ENCODE measurements around the gene ASXL1.

Gene ASXL1

DNA sequence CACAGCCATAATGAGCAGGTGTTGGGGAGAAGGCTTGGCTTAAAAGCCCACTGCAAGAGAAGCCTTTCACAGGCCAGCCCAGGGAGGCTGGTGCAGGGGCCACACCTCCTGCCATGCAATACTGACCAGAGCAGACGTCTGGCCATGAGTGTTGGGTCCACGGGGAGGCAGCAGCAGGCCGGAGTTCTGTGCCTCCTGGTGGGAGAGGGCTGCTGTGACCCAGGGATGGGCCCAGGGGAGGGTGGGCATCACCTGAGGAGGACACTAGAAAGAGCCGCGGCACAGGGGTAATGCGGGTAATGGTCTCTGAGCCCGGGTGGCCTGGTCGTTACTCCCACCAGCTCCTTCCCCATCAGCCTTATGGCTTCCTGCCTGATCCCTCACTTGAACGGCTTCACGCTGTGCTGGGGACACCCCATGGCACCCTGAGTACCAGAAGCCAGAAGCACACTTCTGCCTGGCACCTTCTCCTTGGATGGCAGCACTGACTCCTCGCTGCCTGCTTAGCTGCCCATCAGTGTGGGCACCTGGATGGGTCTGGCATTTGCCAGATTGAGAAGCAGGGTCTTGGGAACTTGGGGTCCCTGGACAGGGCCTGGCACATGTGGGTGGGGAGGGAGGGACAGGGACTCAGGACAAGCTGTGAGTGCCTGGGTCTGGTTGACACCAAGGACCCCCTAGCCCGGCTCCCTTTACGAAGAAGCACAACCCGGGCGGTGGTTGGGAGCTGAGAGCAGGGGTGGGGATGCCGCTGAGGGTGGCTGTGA, 108.8 kb downstream of the ASXL1 start:
- no peak for DNase-seq (ENCODE audit: low read depth)

DNA sequence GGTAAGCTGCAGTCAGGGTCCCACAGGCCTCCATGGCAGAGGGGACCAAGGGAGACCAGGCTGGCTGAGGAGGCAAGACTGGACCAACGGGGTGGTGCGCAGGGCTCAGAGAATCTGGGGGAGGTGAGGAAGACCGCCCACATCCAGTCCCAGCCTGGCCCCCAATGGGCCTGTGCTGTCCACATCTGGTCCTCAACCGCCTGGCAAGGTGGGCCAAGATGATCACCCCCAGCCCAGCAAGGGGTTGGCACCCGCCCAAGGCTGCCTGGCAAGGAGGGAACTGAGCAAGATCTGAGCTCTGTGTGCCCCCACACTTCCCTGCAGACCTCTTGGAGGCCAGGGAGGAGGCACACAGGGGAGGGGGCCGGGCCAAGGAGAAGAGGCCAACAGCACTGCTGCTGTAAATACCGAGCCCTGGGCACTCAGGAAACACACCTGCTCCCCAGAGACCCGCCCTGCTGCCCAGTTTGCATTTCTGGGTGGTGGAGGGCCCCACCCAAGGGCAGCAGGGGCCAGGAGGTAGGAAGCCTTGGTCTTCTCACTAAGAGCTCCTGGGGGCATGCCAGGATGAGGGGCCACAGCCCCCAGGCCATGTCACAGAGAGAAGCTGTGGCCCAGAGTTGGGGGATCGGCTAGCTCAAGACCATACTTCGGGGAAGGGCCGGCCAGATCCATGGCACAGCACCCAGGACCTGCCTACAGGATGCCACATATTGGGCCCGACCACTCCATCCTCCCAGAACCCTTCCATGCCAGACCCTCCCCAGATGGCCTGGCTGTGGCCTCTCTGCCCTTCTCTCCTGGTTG, 109.6 kb downstream of the ASXL1 start:
- DNase-seq (ENCODE audit: low read depth): no peak

DNA sequence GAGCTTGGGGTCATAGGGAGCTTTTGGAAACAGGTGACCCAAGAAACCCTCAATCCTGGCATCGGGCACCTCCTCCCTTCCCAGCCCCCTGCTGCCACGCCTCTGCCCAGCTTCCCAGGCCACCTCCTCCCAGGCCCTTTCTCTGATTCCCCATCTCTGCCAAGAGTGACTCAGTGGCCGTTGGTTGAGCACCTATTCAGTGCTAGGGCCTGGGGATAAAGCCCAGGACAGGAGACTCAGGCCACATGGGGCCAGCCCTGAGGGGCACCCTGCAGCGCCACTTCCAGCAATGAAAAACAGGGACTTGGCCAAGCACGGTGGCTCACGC, 110.1 kb downstream of the ASXL1 start:
- no peak for DNase-seq (ENCODE audit: low read depth)

DNA sequence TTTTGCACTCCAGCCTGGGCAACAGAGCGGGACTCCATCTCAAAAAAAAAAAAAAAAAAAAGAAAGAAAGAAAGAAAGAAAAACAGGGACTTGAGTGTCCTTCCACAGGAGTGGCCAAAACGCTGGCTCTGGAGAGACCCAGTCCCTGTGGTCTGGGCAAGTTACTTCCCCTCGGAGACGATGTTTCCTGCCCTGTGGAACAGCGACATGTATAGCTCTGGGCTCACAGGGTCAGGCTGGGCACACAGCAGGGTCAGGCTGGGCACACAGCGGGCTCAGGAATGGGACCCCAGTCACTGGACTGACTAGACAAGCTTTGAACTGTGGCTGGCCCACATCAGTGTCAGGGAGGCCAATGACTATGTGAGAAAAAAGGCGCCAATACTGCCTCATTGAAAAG, 110.7 kb downstream of the ASXL1 start:
- no peak for DNase-seq (ENCODE audit: low read depth)

DNA sequence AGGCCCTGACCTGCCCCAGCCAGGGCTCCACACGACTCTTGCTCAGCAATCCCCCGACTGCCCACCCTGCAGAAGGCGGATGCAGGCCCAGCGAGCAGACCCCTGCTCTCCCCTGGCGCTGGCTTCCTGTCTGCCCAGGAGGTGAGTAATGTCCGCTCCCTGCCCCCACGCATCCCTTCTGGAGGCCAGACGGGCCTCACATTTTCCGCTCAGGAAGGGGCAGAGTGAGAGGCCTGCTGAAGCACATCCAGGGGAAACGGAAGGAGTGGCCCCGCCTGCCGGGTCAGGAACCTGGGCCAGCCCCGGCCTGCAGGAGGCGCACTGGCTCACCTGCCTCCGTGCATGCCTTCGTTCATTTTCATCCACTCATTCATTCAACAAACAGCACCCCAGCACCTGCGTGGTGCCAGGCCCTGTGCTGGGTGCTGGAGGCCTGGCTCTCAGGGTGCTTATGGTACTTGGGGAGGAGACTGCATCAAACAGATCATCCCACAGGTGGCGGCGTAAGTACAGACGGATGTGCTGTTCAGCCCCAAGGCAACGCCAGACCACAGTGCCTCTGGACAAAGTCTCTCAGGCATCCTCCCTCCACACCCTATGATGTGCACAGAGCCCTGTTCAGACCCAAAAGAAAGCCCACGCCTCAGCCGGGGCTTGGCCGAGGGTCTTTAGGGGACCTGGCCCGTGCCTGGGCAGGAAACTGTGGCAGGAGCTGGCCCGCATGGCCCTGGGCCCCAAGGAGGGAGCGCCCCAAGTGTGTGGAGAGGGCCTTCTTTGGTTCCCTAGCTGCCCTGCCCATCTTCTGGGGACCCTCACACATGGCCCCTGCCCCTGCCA, 112.1 kb downstream of the ASXL1 start:
- DNase-seq (ENCODE audit: low read depth): no peak

DNA sequence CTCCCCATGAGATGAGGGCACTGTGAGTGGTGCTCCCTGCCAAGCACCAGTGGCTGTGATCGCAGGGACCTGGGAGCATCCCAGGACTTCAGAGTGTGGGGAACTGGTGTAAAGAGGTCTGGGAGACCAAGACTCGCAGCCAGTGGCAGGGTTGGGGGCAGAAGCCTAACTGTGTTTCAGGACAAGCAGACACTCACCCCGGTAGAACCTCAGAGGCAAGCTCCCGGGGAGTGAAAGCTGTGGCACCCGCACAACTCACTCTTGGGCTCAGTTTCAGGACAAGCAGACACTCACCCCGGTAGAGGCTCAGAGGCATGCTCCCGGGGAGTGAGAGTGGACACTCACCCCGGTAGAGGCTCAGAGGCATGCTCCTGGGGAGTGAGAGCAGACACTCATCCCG, 112.8 kb downstream of the ASXL1 start:
- no peak for DNase-seq (ENCODE audit: low read depth)

DNA sequence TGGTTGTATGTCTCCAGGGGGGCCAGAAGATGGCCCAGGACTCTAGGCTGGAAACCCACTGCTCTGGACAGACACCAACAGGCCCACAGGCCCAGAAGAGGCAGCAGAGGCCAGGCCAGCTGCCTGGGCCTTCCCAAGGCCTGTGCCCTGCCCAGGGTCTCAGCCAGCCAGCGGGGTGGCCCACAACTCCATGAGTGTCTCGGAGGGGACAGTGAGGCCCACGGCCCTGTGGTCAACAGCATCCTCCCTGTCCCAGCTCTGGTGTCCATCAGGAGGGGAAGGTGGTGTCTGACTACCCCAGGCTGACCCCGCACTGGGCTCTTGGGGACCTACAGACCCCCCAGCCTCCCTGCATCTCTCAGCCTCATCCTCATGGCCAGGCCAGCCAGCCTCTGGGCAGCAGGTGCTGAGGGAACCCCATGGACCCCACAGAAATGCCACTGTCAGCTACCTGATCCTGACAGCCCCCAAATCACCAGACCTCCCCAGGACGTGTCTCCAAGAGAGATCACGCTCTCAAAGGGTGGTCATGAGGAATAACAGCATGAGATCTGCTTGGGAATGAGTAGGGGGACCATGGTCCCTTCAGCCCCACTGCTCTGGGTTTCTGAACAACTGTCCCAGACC, 114.6 kb downstream of the ASXL1 start:
- DNase-seq (ENCODE audit: low read depth): no peak

DNA sequence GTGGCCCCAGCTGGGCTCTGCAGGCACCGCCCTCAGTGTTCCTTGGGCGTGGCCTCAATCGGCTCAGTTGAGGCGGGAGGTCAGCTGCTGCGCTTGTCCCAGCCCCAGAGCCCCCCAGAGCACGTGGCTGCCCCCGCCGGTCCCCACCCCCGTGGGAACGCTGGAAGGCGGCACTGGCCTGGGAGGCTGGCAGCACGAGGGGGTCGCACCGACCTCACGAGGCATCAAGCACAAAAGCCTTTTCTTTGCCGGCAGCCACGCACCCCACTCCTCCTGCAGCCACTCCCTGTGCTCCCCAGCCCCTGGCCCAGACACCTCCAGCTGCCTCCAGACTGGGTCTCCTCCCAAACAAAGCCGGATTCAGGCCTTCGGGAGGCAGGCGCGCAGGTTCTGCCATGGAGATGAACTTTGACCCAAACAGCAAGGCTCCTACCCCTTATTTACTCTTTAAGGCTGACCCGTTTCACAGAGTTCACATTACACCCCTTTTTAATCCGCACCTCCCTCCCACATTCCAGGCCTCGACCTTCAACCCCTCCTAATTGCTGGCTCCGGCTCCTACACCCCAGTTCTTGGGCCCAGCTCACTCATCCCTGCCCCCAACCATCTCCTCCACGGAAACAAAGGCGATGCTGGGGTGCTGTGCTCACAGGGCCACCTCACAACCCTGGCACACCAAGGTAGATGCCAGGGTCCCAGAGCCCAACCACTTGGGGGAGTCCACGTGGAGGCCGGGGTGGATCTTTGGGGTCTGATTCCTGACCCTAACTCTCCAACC, 115.3 kb downstream of the ASXL1 start:
- no peak for DNase-seq (ENCODE audit: low read depth)

DNA sequence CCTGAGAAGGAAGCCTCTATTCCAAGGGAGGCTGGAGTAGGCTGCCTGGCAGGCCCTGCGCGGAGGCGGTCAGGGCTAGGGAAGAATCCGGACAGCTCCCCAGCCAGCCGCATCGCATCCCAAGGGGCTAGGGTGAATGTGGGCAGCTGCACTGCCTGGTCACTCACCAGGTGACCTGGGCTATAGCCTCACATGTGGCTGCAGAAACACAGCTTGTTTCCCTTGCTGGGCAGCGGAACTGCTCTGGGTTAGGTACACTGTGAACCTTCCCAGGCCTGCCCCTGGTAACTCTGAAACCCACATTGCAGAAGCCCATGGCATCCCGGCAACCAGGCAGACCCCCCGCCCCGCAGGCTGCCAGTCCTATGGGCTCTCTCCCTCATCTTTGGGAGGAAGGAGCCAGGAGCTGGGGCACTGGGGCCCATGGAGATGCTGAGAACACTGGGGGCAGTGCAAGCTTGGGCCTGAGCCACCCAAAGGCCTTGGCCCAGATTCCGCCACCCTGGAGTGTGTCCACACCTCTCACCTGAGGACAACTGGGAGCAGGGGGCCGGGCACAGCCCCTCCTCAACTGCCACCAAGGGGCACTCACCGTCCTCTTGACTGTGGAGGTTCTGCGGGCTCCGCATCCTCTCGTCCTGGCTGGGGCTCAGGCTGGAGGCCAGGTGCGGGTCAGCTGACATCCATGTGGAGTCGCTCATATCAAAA, 116.0 kb downstream of the ASXL1 start:
- no peak for DNase-seq (ENCODE audit: low read depth)

DNA sequence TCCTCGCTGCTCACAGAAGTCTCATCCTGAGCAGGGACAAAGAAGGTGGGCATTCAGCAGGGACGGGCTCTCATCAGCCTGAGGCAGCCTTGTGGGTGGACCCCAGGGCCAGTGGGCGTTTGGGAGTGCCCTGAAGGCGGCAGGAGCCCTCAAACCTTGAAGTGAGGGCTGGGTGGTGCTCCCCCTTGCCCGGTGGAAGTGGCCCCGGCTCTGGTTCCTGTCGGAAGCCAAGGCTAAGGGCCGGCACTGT, 116.5 kb downstream of the ASXL1 start:
- no peak for DNase-seq (ENCODE audit: low read depth)

DNA sequence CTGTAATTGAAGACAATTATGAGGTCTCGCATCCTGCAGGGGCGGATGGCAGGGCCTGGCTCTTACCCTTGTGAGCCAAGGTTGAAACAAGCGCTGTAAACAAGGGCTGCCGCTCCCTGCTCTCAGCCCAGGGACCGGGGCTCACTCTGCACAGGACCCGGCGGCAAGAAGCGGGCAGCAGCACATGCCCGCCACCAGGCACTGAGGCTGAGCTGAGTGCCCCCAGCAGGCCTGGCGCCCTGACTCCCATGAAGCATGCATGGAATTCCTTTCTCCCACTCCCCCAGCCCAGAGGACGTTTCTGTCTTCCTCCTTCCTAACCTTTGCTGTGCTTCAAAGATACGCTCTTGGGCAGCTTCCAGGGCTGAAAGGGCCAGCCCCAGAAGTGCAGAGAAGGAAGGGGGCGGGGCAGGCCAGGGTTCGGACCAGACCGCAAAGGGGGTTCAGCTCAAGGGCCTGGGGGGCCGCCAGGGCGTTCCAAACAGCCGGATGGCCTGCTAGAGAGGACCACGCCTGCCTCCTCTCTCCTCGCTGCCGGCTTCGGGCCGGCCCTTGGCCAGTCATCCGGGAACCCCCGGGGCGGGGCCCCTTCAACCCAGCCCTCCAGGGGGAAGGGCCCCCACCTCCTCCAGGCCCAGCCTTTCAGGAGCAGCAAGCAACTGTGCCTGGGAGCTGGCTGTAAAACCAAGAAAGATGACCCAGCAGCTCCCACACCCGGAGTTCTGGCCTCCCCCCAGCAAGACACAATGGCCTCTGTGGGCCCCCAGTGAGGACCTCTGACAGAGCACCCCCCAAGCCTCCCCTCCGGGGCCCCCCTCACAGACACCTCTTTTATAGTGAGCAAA, 117.1 kb downstream of the ASXL1 start:
- no peak for DNase-seq (ENCODE audit: low read depth)

DNA sequence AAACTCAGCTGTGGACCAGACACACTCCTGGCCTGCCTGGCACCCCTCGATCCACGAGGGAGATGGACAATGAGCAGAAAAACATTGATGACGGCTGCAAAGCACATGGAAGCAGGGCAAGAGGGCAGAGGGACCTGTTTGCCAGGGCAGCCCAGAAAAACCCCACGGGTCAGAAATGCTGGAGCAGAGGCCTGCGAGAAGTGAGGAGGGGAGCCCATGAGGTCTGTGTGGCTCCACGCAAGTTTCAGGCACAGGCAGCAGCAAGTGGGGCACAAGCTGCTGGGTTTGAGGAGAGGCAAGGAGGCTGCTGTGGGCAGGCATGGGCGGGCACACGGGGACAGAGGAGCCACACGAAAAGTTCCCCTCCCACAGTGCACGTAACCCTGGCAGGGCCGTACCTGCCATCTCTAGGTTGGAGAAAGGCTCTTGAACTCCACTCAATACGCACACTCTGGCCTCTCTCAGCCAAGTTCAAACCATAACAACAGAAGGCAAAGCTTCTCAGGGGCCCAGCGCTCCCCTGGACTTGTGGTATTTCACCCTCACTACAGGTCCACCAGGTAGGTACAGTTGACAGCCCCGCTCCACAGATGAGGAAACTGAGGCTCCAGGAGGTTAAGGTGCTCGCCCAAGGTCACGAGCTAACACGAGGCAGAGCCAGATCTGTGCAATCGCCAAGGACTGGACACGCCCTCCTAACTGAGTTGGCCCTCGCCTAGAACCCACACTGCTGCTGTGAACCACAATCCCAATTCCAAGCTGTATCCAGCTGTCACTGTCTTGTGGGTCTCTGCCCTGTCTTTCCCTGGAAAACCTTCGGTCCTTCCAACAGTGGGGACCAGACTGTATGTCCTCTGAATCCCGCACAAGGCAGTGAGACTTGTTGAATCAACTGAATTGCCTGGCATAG, 118.8 kb downstream of the ASXL1 start:
- no peak for DNase-seq (ENCODE audit: low read depth)

DNA sequence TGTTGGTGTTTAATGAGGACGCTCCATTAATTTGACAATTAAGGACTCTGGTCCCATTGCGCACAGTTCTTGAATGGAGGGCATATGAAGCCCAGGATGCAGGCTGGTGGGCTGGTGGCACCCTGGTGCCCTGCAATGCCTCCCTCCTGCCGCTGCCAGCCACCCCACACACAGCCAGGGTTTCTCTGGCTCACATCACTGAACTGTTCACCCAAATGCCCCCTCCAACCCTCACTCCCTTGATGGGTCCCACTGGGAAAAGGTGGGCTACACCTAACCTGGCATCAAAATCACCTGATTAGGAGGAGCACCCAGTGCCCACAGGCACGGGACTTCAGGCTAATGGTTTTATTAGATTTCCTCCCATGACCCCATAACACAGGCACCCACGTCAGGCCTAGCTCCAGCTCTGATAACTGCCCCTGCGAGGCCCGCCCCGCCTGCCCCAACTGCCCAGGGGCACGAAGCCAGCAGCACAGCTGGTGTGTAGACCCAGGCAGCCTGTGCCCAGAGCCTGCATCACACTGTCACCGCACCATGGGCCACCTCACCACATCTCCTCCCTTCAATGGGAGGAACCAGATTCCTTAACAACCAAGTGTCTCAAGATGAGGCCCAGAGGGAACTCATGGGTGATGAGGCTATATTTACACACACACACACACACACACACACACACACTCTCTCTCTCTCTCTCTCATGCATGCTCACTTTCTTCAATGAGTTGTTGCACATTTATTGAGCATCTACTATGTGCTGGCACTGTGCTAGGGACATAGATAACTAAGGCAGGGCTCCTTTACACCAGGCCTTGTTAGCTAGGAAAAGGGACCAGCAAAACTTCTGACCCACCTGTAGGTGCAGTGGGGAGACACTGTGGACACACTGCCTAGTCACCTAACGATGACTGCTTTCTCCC, 119.7 kb downstream of the ASXL1 start:
- DNase-seq (ENCODE audit: low read depth): no peak

DNA sequence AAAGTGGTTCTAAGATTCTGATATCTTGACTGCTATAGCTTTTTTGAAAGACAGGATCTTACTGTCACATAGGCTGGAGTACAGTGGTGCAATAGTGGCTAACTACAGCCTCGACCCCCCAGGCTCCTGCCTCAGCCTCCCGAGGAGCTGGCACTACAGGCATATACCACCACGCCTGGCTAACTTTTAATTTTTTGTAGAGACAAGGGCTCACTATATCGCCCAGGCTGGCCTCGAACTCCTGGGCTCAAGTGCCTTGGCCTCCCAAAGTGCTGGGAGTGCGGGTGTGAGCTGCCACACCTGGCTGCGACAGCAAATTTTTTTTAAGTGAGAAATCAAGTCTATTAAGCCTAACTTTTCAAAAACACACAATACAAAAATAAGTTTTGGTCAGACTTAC, 120.4 kb downstream of the ASXL1 start:
- no peak for DNase-seq (ENCODE audit: low read depth)

DNA sequence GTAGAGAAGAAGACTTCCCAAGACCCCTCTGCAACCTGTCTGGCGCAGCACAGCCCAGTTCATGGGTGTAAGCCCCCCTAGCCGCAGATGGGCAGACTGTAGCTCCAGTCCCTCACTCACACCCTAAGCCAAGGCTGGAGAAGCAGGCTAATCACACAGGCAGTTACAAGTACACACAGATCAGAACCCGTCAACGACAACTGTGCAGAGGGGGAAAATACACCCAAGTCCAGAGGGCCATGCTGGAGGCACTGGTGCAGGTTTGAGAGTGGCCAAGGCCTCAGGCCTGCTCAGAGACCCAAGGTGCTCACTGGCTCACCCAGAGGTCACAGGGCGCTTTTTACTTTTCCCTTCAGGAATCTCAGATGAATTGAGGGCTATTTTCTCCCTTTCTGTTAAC, 120.9 kb downstream of the ASXL1 start:
- no peak for DNase-seq (ENCODE audit: low read depth)

DNA sequence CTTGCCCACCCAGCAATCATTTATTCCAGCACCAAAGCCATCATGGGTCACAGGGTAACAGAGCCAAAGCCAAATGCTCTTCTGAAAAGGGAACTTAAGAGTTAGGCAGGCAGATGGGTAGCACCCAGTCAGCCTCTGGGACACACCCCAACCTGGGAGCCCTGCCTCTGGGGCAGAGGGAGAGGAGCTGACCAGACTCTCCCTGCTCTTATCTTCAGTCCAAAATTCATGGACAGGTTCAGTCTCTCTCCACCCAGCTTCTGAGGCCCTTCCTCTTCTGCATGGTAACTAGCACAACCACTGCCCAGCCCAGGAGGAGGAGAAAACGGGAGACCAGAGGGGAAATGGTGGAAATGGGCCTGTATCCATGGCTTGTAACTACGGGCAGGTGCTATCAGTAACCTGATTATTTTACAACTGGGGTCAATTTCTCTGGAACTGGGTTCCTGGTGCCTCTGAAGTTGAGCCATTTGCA, 121.6 kb downstream of the ASXL1 start:
- DNase-seq (ENCODE audit: low read depth): no peak

DNA sequence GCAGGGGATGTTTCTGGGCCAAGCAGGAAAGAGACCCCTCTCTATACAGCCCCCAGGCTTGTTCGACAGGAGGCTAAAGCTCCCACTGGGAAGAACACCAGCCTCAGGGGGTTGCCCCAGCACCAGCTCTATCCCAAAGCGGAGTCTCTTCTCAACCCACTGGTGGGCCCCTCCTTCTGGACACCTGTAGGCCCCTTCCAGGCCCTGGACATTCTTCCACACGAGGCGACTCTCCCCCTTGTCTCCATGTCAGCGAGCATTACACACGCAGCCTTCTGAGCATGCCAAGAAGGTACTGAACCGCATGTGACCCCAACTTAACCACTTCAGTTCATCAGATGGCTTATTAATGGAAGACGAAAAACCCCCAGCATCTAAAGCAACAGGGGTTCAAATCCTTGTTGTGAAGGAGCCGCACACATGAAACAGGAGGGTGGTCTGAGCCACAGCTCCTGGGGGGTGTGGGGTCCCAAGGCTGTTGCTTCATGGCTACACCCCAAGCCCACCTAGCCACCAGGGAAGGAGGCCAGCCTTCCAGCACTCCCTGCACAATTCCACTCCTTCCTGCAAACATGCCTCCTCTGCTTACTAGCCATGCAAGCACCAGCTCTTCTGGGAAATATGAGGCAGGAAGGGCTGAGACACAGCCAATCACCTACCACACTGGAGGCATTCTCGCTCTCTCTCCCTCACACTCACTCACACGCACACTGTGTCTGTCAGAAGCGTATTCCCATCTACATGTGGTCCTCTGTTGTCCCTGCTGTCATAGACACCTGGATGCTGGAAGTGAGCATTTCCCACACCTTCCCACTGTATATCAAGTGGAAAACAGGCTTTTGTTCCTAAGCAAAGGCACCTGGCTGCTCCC, 122.5 kb downstream of the ASXL1 start:
- DNase-seq (ENCODE audit: low read depth): no peak

Data from T-helper 22 cell (primary cell).